Pons (tissue), 1 donor: ENCODE results near the gene ETV7.

Experiments
- DNase-seq: peaks from one replicate; pipeline ENCODE4 v3.0.0-alpha.2; 2016; ENCODE audit warnings: low spot score

ETV7 gene

DNA sequence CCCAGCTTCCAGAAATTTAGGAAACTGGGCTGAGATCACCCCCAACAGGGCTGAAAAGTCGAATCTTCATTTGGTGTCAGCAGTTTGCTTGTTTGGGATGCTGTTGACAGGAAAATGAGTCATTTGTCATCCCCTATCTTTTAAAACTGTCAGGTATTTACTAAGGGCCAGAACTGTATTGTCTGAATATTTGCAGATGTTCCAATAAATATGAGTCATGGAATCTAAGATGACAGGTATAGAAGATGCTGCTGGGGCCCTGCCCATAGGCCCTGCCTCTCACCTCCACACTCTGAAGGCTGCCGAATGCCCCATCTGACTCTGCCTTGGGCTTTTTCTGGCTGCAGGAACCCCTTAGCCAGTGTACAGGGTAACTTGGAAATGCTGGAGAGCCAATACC is 3.9 kb downstream of the ETV7 start:
- DNase-seq: no peak

GRCh38 chr6:36382976-36383375 is 4.5 kb downstream of the ETV7 start:
- no peak for DNase-seq

DNA sequence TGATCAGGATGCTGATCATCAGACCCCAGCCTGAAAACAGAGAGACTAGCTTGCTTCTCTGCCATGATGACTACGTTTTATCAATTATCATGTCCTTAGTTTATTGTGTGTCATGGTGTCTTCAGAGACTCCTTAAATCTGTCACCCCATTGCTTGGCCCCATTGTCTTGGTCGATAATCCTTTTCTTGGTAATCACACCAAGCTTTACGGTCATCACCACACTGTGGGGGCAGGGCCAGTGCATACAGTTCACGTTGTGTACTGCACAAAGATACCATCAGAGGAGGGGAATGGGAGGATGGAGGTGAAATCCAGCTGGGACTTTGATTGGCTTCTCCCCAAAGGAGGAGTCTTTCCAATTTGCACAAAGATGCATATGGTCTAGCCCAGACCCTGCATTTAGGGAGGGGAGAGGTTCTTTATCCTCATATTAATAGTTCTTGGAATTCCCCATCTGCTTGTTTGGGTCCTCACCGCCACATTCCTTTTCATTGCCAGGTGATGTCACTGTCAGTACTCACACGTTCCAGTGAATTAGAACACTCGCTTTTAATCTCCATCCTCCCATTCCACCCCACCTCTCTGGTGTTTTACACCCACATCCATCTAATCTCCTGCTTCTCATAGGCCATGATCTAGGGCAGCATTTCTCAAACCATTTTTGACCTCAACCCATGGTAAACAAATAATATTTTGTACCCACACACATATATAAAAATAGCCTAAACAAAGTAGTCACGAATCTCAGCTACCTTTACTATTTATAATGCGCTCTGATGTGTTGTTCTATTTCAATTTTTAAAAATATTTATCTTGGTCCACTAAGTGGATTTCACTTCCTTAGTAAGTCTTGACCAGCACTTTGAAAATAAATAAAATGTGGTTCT is 5.7 kb downstream of the ETV7 start:
- no peak for DNase-seq

DNA sequence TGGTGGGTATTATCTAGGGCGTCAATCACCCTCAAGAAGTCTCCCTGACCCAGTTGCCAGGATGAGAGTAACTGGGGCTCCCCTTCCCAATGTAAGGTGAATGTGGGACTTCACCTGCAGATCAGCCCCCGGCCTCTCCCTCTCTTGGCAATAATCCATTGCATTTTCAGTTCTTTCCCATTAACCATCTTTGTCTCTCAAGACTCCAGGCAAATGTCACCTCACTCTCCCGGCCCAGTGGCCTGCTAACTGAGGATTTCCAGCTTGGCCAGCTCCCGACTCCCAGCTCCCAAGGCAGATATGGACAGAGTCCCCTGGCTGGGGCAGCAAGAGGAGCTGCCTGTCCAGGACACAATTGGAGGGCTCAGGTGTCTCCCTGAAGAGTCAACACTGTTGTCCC is 7.3 kb downstream of the ETV7 start:
- no peak for DNase-seq

DNA sequence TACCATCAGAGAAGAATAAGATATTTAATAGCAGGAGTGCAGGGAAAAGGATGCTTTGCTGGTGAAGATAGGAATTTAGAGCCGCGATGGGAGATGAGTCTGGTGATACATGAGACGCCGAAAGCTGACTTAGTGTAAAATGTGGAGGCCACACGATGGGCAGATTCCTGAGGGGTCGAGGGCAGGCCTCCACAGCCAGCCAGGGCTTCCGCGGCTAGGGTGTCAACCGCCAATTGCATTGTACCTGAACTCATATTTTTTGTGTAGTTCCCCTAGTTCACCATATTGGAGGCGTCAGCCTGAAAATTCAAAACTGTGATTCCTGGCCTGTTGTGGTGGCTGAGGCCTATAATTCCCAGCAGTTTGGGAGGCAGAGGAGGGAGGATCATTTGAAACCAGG is 8.5 kb downstream of the ETV7 start:
- DNase-seq: no peak

- no peak for DNase-seq
Measured at GRCh38 chr6:36378243-36378920, 9.1 kb downstream of the ETV7 start.

GRCh38 chr6:36377594-36377993 is 9.9 kb downstream of the ETV7 start:
- DNase-seq: no peak

DNA sequence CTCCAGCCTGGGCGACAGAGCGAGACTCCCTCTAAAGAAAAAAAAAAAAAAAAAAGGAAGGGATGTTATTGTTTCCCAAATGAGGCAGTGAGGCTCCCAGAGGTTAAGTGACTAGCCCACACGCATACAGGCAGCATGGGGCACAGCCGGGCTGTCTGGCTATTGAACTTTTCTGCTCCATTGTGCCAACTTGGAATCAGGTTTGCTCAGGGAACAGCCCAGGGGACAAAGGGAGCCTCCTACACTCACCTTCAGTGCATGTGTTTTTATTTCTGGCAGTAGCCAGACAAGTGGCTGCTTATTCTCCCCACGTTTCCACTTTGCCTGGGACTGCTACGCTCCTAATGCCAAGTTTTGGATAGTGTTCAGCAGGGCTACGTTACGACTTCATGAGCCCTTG is 10.7 kb downstream of the ETV7 start:
- no peak for DNase-seq

DNA sequence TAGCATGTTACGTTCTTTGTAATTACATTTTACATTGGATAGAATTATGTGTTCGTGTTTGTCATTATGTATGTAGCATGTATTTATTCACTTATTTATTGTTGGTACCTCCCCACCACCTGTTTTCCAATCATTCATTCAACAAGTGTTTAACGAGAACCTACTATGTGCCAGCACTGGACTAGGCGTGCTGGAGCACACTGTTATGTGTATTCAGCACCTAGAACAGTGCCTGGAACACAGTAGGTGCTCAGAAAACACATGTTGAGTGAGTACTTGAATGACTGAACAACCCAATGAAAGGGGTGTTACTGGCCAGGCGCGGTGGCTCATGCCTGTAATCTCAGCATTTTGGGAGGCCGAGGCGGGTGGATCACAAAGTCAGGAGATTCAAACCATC is 11.3 kb downstream of the ETV7 start:
- DNase-seq: no peak

DNA sequence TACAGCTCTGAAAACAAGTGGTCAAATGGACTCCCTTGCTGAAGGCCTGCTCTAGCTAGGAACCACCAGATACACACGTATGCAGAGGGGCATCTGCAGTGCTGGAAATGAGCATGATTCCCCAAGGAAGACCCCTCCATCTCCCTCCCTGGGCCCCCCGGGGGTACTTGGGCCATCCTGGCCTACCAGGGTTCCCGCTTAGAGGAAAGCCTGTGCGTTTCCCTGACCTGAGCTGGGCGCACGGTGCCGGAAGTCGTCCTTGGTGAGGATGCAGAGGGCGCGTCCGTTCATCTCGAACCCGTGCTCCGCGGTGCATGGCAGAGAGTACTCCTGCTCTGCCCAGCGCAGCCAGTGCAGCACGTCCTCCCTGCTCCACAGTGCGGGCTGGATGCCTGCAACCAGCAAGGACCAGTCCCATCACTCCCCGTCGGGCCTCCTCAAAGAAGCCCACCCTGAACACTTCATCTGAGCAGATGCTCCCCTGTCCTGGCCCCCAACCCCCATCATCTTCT is 11.8 kb downstream of the ETV7 start:
- no peak for DNase-seq

DNA sequence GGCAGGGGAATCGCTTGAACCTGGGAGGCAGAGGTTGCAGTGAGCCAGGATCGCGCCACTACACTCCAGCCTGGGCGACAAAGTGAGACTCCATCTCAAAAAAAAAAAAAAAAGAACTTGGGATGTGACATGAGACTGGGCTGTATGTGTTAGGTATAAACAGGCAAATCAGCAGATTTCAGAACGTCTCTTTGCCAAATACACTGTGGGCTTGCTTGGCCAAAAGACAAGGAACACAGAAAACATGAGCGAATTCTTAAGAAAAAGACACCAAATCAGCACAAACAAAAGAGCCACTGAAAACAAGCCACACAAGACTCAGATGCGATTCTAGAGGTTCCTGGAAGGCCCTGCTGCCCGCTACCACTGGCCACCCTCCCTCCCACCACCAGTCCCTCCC is 12.5 kb downstream of the ETV7 start:
- no peak for DNase-seq

DNA sequence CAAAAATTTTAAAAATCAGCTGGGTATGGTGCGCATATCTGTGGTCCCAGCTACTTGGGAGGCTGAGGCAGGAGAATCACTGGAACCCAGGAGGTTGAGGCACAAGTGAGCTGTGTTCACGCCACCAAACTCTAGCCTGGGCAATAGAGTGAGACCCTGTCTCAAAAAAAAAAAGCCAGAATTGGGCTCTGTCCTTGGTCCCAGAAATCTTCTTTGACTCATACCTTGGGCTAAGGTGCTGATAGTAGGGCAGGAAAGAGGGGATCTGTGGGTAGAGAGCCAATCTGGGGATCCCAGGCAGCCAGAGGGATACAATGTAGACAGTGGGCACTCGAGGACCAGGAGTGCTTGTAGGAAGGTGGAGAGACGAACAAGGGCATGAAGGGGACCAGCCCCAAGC is 13.3 kb downstream of the ETV7 start:
- DNase-seq: no peak

GRCh38 chr6:36373368-36374019 is 14.0 kb downstream of the ETV7 start:
- DNase-seq: no peak

GRCh38 chr6:36372088-36372487 is 15.4 kb downstream of the ETV7 start:
- DNase-seq: no peak

DNA sequence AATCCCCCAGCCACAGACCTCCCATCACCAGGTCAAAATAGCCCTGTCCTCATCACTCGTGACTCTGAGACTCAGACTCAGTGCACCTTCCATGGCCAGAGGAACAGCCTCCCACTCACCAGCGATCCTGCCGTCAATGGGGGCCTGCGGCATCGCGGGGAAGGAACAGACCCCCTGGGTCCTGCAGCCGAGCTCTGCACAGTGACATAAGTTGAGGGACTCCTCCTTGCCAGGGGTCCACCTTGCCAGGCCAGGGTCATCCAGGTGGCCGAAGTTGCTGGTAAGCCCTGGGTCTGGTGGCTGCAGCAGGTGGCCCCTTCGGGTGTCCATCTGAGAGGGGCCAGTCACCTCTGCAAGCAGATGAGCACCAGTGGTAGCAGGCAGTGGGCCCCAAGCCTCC is 16.3 kb downstream of the ETV7 start:
- DNase-seq: no peak

DNA sequence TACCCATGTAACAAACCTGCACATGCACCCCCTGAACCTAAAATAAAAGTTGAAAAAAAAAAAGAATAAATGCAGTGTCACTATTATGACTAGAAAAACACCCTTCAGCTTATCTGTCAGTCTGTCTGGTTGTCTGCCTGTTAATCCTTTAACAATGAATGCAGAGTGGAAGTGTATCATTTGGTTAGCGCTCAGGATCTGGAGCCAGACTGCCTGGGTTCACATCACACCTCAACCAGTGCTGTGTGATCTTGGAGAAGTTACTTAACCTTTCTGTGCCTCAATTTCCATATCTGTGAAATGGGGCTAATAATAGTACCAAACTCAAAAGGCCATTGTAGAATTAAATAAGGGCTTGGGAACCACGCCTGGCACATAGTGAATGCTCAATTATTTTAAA is 16.8 kb downstream of the ETV7 start:
- no peak for DNase-seq

GRCh38 chr6:36368921-36369865 is 18.3 kb downstream of the ETV7 start:
- no peak for DNase-seq

DNA sequence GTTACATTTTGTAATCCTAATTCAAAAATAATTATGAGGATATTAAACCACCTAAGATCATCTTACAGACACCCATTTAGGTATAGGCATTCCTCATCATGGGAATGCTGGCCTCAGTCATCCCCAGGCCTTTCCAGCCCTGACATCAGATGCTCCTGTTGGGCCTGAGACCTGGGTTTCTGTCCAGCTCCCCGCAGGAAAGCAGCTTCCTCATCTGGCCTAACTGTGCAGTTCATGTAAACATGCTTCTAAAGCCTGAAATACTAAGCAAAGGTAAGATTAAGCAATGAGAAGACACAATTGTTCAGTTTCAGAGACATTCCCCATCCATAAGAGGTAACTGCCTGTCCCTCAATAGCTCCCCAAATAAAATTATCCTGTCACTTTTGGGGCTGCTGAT is 19.0 kb downstream of the ETV7 start:
- no peak for DNase-seq

- no peak for DNase-seq
Measured at GRCh38 chr6:36367743-36368142, 19.7 kb downstream of the ETV7 start.

GRCh38 chr6:36364669-36365479 is 22.6 kb downstream of the ETV7 start:
- no peak for DNase-seq
